HG03039 (cell line): ENCODE data around the gene GATA1.

Experiments
- ATAC-seq: cut with Tn5 transposase; IDR thresholded peaks from one replicate; pipeline ENCODE4 v1.9.1; 2021; ENCODE audit warnings: mild to moderate bottlenecking, moderate library complexity; ENCODE audit not compliant: unreplicated experiment

The GATA1 gene

GRCh38 chrX:48839686-48840085 is 53.3 kb downstream of the GATA1 start:
- ATAC-seq = no peak
